Measurements from ENCODE around the gene KIAA0232. TPM values are rescaled to one million over a fixed set of nuclear protein-coding genes. Genes with fewer than 3 reads are reported as not detected.
"Not testable (repeated sequence)": the region's sequence is repeated elsewhere in the genome, so short reads cannot be mapped to it uniquely, and the experiment has no call there.

The KIAA0232 gene
- total and polyA plus RNA-seq, 5 donors = 21.8 to 67.0 (median 66.6) TPM

DNA sequence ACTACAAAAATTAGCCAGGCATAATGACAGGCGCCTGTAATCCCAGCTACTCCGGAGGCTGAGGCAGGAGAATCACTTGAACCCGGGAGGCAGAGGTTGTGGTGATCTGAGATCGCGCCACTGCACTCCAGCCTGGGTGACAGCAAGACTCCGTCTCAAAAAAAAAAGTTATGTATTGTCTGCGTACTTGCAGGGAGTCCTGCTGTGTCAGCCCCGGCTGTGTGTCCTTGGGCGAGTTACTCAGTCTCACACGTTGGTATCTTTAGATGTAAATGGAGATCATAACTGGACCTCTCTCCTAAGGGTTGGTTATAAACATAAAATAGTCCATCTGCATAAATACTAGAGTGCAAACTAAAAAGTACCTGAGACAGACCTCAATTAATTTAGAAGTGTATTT lies 104.4 kb downstream of the KIAA0232 start:
- WGBS = 66% methylated on average over 10 of the region's 10 CpGs
- Histone ChIP-seq H3K27me3 (ENCODE audit: control insufficient read depth, insufficient read depth) (no peaks in the 10 kb centered on the region), H3K4me3 (ENCODE audit: low read length) (no peak overlapping the region), H3K4me1 (ENCODE audit: control insufficient read depth, insufficient read depth, low read length) (peaks cover 12% of the 10 kb centered on the region), H3K27ac (ENCODE audit: low read length) (peak overlapping the region; percentile 82), H3K9me3 (ENCODE audit: control insufficient read depth, low read length) (no peaks in the 10 kb centered on the region)
- ATAC-seq = no peak
- no peak for DNase-seq
- intact Hi-C loops (cut with DNase I) = no loop called here

DNA sequence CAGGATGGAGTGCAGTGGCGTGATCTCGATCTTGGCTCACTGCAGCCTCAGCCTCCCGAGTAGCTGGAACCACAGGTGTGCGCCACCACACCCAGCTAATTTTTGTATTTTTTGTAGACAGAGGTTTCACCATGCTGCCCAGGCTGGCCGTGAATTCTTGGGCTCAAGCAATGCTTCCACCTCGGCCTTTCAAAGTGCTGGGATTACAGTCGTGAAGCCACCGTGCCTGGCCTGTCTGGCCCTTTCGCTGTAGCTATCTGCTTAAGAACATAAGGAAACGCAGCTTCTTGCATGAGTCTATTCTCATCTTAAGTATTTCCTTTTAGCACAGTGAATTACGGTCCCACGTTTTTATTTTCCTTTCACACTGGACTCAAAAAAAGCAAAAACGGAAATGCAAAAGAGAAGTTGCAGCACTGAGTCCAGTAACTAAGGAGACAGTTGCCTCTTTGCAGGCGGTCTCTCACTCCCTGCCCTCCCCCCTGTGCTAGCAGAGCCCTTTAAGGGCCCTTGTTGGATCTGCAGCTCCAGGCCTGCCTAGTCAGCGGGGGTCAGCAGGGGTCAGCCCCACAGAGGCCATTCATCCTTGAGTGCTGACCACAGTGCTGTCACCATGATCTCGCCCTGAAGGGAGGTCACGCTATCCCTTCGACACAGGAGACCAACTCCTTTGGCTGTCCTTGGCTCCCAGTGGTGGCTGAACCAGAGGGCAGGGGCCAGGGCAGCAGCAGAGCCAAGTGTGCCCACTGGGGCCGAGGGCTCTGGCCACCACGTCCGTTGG lies 105.3 kb downstream of the KIAA0232 start:
- ATAC-seq = peak; percentile 1 to 6
- no peak overlapping the region for H3K27ac ChIP-seq (ENCODE audit: low read length)
- DNase-seq = peak; percentile 52 to 71 (median 71)
- intact Hi-C loops (cut with DNase I) = no loop called here
- no peaks in the 10 kb centered on the region for H3K27me3 ChIP-seq (ENCODE audit: control insufficient read depth, insufficient read depth)
- H3K4me3 ChIP-seq (ENCODE audit: low read length) = no peak overlapping the region
- 62% methylated on average over 21 of the region's 21 CpGs for WGBS
- H3K4me1 ChIP-seq (ENCODE audit: control insufficient read depth, insufficient read depth, low read length) = peaks cover 15% of the 10 kb centered on the region
- H3K9me3 ChIP-seq (ENCODE audit: control insufficient read depth, low read length) = no peaks in the 10 kb centered on the region

DNA sequence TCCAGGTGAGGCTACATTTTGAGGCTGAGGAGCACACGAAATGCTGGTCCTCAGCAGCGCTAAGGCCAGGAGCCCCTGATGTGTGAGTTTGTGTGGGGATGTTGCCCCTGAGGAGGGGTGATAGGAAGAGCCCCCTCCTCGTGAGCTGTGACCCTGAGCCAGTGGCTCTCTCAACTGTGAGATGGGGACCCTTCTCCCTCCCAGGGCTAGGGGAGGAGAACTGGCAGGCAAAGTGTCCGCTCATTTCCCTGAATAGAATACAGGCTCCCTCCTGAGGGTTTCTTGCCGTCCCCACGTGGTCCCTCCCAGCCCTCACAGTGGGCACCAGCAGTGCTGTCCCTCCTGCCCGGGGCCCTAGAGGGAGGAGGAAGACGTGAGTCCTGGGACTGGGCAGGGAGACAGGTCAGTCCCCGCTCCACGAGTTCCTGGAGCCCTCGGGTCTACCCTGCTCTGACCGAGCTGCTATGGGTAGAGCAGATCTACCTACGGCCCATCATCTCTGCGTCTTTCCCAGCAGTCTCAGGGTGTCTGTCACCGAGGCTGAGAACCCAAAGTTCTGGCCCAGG lies 106.1 kb downstream of the KIAA0232 start:
- Histone ChIP-seq H3K9me3 (ENCODE audit: control insufficient read depth, low read length) (no peaks in the 10 kb centered on the region), H3K4me1 (ENCODE audit: control insufficient read depth, insufficient read depth, low read length) (peaks cover 15% of the 10 kb centered on the region), H3K27me3 (ENCODE audit: control insufficient read depth, insufficient read depth) (no peaks in the 10 kb centered on the region), H3K4me3 (ENCODE audit: low read length) (no peak overlapping the region), H3K27ac (ENCODE audit: low read length) (no peak overlapping the region)
- DNase-seq (no peak), ATAC-seq (no peak)
- intact Hi-C loops (cut with DNase I) = no loop called here
- 81% methylated on average over 15 of the region's 15 CpGs for WGBS

DNA sequence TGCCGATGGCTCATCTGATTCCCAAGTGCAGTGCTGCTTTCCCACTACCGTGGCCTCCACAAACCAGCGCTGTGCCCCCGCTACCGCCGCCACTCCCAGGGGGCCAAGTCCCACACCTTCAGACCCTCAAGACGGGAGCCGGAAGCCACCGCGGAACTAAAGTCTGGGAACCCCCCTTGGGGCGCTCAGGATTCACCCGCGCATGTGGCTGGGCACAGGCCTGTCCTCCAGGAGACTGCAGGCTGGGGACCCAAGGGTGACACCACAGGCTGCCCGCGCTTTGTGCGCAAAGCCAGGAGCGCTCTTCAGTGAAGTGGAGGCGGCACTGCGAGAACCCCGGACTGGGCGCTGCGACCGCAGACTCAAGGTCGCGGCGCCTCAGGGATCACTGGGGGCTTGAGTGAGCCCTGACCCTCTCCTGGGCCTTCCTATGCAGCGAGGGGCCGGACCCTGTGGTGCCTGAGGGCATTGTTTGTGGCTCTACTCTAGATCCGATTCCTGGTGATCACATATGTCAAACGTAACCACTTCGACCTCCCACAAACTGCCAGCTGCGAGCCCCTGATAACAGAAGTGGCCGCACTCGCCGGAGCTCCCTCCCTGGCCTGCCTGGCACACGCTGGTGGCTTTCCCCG lies 106.7 kb downstream of the KIAA0232 start:
- ATAC-seq (peak in 1 of 2 donors; percentile 1), DNase-seq (peak in 1 of 3 donors; percentile 66)
- H3K27me3 ChIP-seq (ENCODE audit: control insufficient read depth, insufficient read depth) = no peaks in the 10 kb centered on the region
- WGBS = 83% methylated on average over 37 of the region's 37 CpGs
- H3K4me3 ChIP-seq (ENCODE audit: low read length) = no peak overlapping the region
- no peak overlapping the region for H3K27ac ChIP-seq (ENCODE audit: low read length)
- H3K9me3 ChIP-seq (ENCODE audit: control insufficient read depth, low read length) = no peaks in the 10 kb centered on the region
- intact Hi-C loops (cut with DNase I) = no loop called here
- H3K4me1 ChIP-seq (ENCODE audit: control insufficient read depth, insufficient read depth, low read length) = peaks cover 15% of the 10 kb centered on the region

DNA sequence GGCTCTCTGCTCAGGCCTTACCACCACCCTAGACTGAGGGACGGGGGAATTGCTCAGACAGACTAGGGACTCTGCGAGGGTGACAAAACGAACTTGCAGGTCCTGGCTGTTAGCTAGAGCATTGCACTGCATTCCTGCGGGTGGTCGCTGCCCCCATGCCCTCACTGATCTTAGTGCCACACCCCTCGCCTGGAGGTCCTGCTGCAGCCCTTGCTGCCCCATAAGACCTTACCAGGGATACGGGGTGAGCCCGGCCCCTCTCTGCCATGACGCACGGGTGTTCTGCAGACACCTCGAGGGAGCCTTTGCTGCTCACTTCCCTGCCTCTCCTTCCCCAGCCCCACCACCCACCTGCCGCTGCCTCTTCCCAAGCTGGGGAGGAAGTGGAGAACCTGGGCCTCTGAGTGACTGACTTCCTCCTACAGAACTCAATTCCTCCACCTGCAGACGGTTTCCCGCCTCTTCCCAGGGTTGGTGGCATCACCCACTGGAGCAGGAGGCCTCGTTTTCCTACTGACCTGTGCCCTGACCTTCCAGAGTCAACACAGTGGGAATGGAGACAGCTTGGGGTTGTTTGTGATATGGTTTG lies 107.3 kb downstream of the KIAA0232 start:
- 87% methylated on average over 15 of the region's 15 CpGs for WGBS
- H3K4me3 ChIP-seq (ENCODE audit: low read length) = no peak overlapping the region
- no peaks in the 10 kb centered on the region for H3K9me3 ChIP-seq (ENCODE audit: control insufficient read depth, low read length)
- no peaks in the 10 kb centered on the region for H3K27me3 ChIP-seq (ENCODE audit: control insufficient read depth, insufficient read depth)
- ATAC-seq = peak in 1 of 2 donors; percentile 3
- no peak for DNase-seq
- no peak overlapping the region for H3K27ac ChIP-seq (ENCODE audit: low read length)
- H3K4me1 ChIP-seq (ENCODE audit: control insufficient read depth, insufficient read depth, low read length) = peaks cover 15% of the 10 kb centered on the region
- intact Hi-C loops (cut with DNase I) = no loop called here

DNA sequence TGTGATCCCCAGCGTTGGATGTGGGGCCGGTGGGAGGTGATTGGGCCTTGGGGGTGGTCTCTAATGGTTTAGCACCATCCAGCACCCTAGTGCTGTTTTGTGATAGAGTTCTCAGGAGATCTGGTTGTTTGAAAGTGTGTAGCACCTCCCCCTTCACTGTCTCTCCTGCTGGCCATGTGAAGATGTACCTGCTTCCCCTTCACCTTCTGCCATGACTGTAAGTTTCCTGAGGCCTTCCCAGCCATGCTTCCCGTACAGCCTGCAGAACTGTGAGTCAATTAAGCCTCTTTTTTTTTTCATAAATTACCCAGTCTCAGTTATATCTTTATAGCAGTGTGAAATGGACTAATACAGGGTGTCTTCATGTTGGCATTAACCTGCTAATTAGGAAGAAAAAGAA lies 107.8 kb downstream of the KIAA0232 start:
- H3K4me1 ChIP-seq (ENCODE audit: control insufficient read depth, insufficient read depth, low read length) = peaks cover 15% of the 10 kb centered on the region

DNA sequence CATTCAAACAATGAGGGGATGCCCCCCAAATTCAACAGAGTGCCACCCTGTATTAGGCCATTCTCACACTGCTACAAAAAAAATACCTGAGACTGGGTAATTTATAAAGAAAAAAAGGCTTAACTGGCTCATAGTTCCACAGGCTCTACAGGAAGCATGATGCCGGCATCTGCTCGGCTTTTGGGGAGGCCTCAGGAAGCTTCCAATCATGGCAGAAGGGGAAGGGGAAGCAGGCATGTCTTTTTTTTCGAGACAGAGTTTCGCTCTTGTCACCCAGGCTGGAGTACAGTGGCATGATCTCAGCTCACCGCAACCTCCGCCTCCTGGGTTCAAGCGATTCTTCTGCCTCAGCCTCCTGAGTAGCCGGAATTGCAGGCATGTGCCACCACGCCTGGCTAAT lies 108.4 kb downstream of the KIAA0232 start:
- intact Hi-C loops (cut with DNase I); DNase-seq; H3K9me3 ChIP-seq (ENCODE audit: control insufficient read depth, low read length); H3K27me3 ChIP-seq (ENCODE audit: control insufficient read depth, insufficient read depth); H3K27ac ChIP-seq (ENCODE audit: low read length); ATAC-seq; H3K4me3 ChIP-seq (ENCODE audit: low read length): not testable (repeated sequence)
- 89% methylated on average over 9 of the region's 9 CpGs for WGBS
- H3K4me1 ChIP-seq (ENCODE audit: control insufficient read depth, insufficient read depth, low read length) = peaks cover 11% of the 10 kb centered on the region

More for the DNA sequence above, 107.8 kb downstream of the KIAA0232 start:
- Histone ChIP-seq H3K27ac (ENCODE audit: low read length) (no peak overlapping the region), H3K4me3 (ENCODE audit: low read length) (no peak overlapping the region), H3K27me3 (ENCODE audit: control insufficient read depth, insufficient read depth) (no peaks in the 10 kb centered on the region), H3K9me3 (ENCODE audit: control insufficient read depth, low read length) (no peaks in the 10 kb centered on the region)
- ATAC-seq = no peak
- DNase-seq = no peak
- intact Hi-C loops (cut with DNase I) = no loop called here
- 98% methylated on average over 3 of the region's 3 CpGs for WGBS

DNA sequence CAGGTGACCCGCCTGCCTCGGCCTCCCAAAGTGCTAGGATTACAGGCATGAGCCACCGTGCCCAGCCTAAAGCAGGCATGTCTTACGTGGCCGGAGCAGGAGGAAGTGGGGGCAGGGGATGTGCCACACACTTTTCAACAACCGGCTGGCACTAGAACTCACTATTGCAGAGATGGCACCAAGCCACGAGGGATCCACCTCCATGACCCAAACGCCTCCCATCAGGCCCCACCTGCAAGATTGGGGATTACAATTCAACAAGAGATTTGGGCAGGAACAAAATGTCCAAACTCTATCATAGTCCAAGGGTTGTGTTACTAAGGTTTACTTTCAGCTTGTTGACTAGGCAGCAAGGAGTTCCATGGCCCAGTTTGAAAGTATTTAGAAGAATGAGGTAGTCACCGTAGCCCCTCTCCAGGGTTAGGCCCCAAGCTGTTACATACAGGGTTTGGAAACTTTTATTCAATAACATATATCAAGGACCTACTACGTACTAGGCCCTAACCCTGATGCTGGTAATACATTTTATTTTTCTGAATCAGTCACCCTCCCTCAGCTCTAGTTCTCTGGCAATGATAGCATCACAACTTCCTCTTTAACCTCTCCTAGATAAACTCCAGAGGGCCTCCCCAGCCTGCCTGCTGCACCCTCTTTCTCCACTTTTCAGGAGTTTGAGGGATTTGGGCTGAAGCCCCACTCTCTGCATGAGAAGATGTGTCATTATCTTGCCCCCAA lies 109.1 kb downstream of the KIAA0232 start:
- Histone ChIP-seq H3K27me3 (ENCODE audit: control insufficient read depth, insufficient read depth) (no peaks in the 10 kb centered on the region), H3K4me3 (ENCODE audit: low read length) (no peak overlapping the region), H3K9me3 (ENCODE audit: control insufficient read depth, low read length) (no peaks in the 10 kb centered on the region), H3K27ac (ENCODE audit: low read length) (no peak overlapping the region), H3K4me1 (ENCODE audit: control insufficient read depth, insufficient read depth, low read length) (peaks cover 5% of the 10 kb centered on the region)
- WGBS = 84% methylated on average over 10 of the region's 10 CpGs
- ATAC-seq = peak in 1 of 2 donors; percentile 27
- DNase-seq = no peak
- intact Hi-C loops (cut with DNase I) = no loop called here

DNA sequence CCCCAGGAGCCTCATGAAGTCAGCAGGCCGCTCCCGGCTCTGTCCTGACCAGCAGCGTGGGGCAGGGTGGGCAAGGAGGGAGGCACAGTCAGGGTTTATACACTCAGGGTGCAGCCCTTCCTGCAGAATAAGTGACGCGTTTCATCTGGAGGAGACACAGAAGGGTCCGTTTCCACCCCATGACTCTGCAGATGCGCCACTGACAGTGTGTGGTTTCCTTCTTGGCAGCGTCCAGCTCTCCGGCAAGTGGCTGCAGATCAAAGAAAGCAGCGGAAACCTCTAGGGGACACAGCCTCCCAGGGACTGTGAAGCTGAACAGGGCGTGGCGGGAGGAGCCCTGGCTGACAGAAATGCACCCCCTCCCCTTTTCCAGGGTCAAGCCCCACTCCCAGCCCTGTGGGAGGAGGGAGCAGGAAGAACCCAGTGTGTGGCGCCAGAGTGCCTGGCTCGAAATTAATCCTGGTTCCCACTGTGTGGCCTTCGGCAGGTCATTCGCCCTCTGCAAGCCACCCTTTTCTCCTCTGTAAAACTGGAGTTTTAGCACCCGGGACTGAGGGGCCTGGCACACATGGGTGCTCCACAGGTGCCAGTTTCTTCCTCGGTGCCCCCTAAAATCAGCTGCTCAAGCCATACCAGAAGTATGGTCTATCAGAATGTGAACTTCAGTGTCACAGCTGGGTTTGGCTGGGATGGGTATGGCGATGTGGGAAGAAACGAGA lies 109.8 kb downstream of the KIAA0232 start:
- intact Hi-C loops (cut with DNase I) = no loop called here
- Histone ChIP-seq H3K4me3 (ENCODE audit: low read length) (no peak overlapping the region), H3K9me3 (ENCODE audit: control insufficient read depth, low read length) (no peaks in the 10 kb centered on the region), H3K27ac (ENCODE audit: low read length) (no peak overlapping the region), H3K4me1 (ENCODE audit: control insufficient read depth, insufficient read depth, low read length) (peaks cover 3% of the 10 kb centered on the region), H3K27me3 (ENCODE audit: control insufficient read depth, insufficient read depth) (no peaks in the 10 kb centered on the region)
- DNase-seq = peak; percentile 59 to 75 (median 68)
- ATAC-seq = peak; percentile 56 to 83
- 32% methylated on average over 20 of the region's 20 CpGs for WGBS

DNA sequence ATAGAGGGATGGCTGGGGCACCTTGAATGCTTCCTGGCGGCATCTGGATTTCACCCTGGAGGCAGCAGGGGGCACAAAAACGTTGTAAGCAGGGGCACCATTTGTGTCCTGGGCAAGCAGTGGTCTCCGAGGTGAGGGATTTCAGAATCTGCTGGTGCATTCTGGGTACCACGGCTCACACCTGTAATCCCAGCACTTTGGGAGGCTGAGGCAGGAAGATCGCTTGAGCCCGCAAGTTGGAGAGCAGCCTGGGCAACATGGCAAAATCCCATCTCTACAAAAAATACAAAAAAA lies 110.3 kb downstream of the KIAA0232 start:
- Histone ChIP-seq H3K4me3 (ENCODE audit: low read length) (no peak overlapping the region), H3K4me1 (ENCODE audit: control insufficient read depth, insufficient read depth, low read length) (peaks cover 3% of the 10 kb centered on the region), H3K9me3 (ENCODE audit: control insufficient read depth, low read length) (no peaks in the 10 kb centered on the region), H3K27ac (ENCODE audit: low read length) (no peak overlapping the region), H3K27me3 (ENCODE audit: control insufficient read depth, insufficient read depth) (no peaks in the 10 kb centered on the region)
- WGBS = 79% methylated on average over 6 of the region's 6 CpGs
- intact Hi-C loops (cut with DNase I) = no loop called here
- DNase-seq (no peak), ATAC-seq (no peak)

Data from right cardiac atrium (tissue), 5 donors.